Ovary (tissue), 10 donors: ENCODE measurements around the gene TSSC4. TPM values are rescaled to one million over a fixed set of nuclear protein-coding genes. Genes with fewer than 3 reads are reported as not detected.

Experiments used
- DNase-seq, 5 donors: peaks; one replicate each; pipeline ENCODE4 v3.0.0-alpha.2; 2019 to 2020
- H3K27ac ChIP-seq, 2 donors: fragments of 200-600 bp; one replicate each; pipeline versions ENCODE4 v1.5.1 to v1.8.0; 2019 to 2022
- H3K27me3 ChIP-seq: fragments of 200-600 bp; one replicate; pipeline ENCODE4 v1.8.0; 2022
- H3K36me3 ChIP-seq: fragments of 200-600 bp; sonication (generic); one replicate; pipeline ENCODE4 v1.5.1; 2019
- H3K4me1 ChIP-seq: one replicate; pipeline ENCODE4 v1.8.1; 2013; ENCODE audit warnings: mild to moderate bottlenecking, moderate library complexity; ENCODE audit not compliant: insufficient read depth
- H3K4me3 ChIP-seq: fragments of 200-600 bp; sonication (generic); one replicate; pipeline ENCODE4 v1.5.1; 2017
- H3K9me3 ChIP-seq, 2 donors: fragments of 200-600 bp in 1 of 2; sonication (generic) in 1 of 2; one replicate each; pipeline versions ENCODE4 v1.5.1 to v1.8.1; 2013 to 2019; ENCODE audit warnings: mild to moderate bottlenecking in 1 of 2, moderate library complexity in 1 of 2
- EP300 ChIP-seq: sonication (generic); formaldehyde crosslinking; IDR thresholded peaks from one replicate; pipeline ENCODE4 v1.6.1; 2017; ENCODE audit warnings: antibody characterized with exemption
- POLR2A ChIP-seq: fragments of 450-650 bp; IDR thresholded peaks from one replicate; pipeline ENCODE4 v1.6.1; 2017; ENCODE audit warnings: antibody characterized with exemption, mild to moderate bottlenecking, moderate library complexity
- WGBS, 3 donors: extraction: QIAGEN DNeasy Blood & Tissue Kit in 1 of 3; methylation state at CpG; one replicate each; pipeline versions ENCODE4 v1.1.5 to v1.1.7; 2013 to 2017; 5-methylcytosine and 5-hydroxymethylcytosine counted together
- intact Hi-C, 4 donors: fragments of 100-400 bp; cut with DNase I; formaldehyde crosslinking; loops; one replicate each; pipeline versions ENCODE4 v1.11.0 to v1.15.1; 2022 to 2023
- long read RNA-seq, 3 donors: library from polyadenylated mRNA in 2 of 3; unstranded in 2 of 3; transcript quantifications; one replicate each; pipeline ENCODE4 v2.0.0 and lab custom pipeline, GENCODE V29; 2021 to 2026
- polyA plus RNA-seq, 2 donors: library from polyadenylated mRNA; stranded (reverse); fragments of 200-250 nt in 1 of 2; fragments of 350-450 nt in 1 of 2; fragmentation: Illumina TruSeq in 1 of 2; extraction: RNeasy Lipid Tissue Mini Kit (QIAGEN cat#74804) in 1 of 2; gene quantifications; one replicate each; pipeline ENCODE4 v1.2.3, GENCODE V29; 2013 to 2014
- total RNA-seq, 7 donors: library from RNA; depleted of rRNA in 2 of 7; stranded (reverse); fragments of >200 nt in 2 of 7; fragmentation: NEBNext Ultra II Directional in 3 of 7; extraction: Animal tissue kit (Norgen Biotek cat#: 25700) in 3 of 7; gene quantifications; one replicate each; pipeline versions ENCODE4 v1.1.0 to v1.2.4, GENCODE V29; 2016 to 2023
- TF ChIP-seq, protein P1 (sequence below), 3 donors: fragments of 450-650 bp in 2 of 3; fragments of 200-600 bp in 1 of 3; IDR thresholded peaks; one replicate each; pipeline versions ENCODE4 v1.5.1 to v1.8.0; 2016 to 2022; ENCODE audit warnings: antibody characterized with exemption in 3 of 3, mild to moderate bottlenecking in 1 of 3
- donor health status: DM: no; HTN: no; CAD: no; lungs with moderate emphysema.
- donor health status: DM: no; HTN: no; CAD: no.
- donor health status: Bipolar disorder and iron deficiency.
- donor health status: DM: yes; HTN: yes; CAD: no.
- donor health status: DM: no; HTN: no; CAD: no.
- donor health status: DM: yes; HTN: yes; CAD: no.

TSSC4 gene
- total RNA-seq (10 to 100 TPM; 37.1 to 73.4 (median 49.4) TPM), polyA plus RNA-seq (10 to 100 TPM in 1 of 2 donors, 1 to 10 TPM in 1; 1.3 to 41.7 TPM)
- long read RNA-seq, donor 1, transcript TSSC4-210 (2 exons, 912 nt) = minor isoform, 31 of 357 reads
- long read RNA-seq, donor 1, transcript TSSC4-209 (3 exons, 979 nt) = minor isoform, 5 of 357 reads
- long read RNA-seq, donor 1, transcript TSSC4-201 (3 exons, 1,686 nt) = major isoform, 297 of 357 reads
- long read RNA-seq, donor 1, partial matches to known transcripts = 12 of 357 reads
- long read RNA-seq, donor 1, other reads (novel, unspliced or antisense) = 7 of 357 reads
- long read RNA-seq, donor 2, transcript TSSC4-201 (3 exons, 1,686 nt) = major isoform, 15 of 31 reads
- long read RNA-seq, donor 2, partial matches to known transcripts = 10 of 31 reads
- long read RNA-seq, donor 2, other reads (novel, unspliced or antisense) = 0 of 31 reads
- long read RNA-seq, donor 3, transcript TSSC4-201 (3 exons, 1,686 nt) = major isoform, 58 of 68 reads
- long read RNA-seq, donor 3, partial matches to known transcripts = 2 of 68 reads
- long read RNA-seq, donor 3, other reads (novel, unspliced or antisense) = 2 of 68 reads

DNA sequence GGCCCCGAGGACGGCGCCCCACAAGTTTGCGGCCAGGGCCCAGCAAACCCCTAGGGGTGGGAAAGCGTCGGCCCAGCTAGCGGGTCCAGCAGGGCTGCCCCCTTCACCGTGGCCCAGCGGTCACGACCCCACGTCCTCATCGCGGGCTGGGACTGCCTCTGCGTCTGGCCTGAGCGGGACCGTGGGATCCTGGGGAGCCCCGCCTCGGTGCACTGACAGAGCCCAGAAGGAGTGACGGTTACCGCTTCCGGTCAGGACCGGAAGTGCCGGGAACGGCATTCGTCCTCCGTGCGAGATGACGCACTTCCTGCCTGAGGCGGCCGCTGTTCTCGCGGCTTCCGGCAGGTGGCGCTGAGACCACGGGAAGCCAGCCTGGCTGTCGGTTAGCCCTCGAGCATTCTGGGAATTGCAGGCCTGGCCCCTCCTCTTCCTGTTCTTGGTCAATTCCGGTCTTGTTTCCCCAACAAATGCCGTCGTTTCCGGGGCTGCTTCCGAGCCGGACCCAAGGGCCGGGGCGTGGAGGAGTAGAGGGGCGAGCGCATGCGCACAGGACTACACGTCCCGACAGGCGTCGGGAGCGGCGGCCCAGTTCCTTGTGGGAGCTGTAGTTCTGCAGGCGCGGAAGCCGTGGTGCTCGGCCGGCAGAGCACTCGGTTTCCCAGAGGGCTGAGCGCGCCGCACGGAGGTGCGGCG lies at the start of gene TSSC4:
TSSC4 (plus strand) TSS at position 682 of the 693 bp plus-strand sequence. CDS start 1,884 bp downstream, outside the sequence.
- peaks cover 4% of the 10 kb centered on the region for H3K4me1 ChIP-seq
- intact Hi-C loops = loop anchor here in 1 of 4 donors (10.0 kb wide), 1 partner anchor 495 kb away; no protein-coding TSS in a partner anchor
- no peaks in the 10 kb centered on the region for H3K27me3 ChIP-seq
- H3K27ac ChIP-seq = peak within 1 kb of the TSS; percentile 80 to 98
- peak within 1 kb of the TSS; percentile 85 for H3K4me3 ChIP-seq
- WGBS, 3 donors = 0% methylated on average over 51 to 66 of the region's 66 CpGs
- peak; percentile 99 to 100 (median 100) for DNase-seq
- TF ChIP-seq EP300 = peak; percentile 99
- TF ChIP-seq, protein P1, sequence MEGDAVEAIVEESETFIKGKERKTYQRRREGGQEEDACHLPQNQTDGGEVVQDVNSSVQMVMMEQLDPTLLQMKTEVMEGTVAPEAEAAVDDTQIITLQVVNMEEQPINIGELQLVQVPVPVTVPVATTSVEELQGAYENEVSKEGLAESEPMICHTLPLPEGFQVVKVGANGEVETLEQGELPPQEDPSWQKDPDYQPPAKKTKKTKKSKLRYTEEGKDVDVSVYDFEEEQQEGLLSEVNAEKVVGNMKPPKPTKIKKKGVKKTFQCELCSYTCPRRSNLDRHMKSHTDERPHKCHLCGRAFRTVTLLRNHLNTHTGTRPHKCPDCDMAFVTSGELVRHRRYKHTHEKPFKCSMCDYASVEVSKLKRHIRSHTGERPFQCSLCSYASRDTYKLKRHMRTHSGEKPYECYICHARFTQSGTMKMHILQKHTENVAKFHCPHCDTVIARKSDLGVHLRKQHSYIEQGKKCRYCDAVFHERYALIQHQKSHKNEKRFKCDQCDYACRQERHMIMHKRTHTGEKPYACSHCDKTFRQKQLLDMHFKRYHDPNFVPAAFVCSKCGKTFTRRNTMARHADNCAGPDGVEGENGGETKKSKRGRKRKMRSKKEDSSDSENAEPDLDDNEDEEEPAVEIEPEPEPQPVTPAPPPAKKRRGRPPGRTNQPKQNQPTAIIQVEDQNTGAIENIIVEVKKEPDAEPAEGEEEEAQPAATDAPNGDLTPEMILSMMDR (IDR thresholded peaks at IDR 0.05) = peak; percentile 97 to 99 (median 98)
- TF ChIP-seq POLR2A = peak; percentile 98
- no peaks in the 10 kb centered on the region for H3K36me3 ChIP-seq
- H3K9me3 ChIP-seq = no peaks in the 10 kb centered on the region

DNA sequence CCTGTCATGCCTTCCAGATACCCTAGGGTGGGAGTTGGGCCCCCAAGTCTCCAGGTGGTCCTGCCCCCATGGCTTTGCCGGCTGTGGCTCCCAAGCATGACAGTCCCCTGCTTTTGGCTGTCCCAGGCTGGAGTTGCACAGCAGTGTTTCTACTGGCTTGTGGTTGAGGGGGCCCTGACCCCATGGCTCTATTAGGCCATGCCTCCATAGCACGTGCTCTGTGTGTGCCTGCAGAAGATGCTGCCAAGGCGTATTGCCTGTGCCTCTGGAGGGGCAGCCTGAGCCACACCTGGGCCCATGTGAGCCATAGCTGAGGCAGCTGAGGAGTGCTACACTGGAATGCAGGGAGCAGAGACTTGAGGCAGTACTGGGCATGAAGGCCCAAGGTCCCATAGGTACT lies 48.8 kb upstream of the TSSC4 start:
- no peaks in the 10 kb centered on the region for H3K27me3 ChIP-seq
- intact Hi-C loops = no loop called here
- no peak overlapping the region for H3K4me3 ChIP-seq
- TF ChIP-seq, protein P1 (IDR thresholded peaks at IDR 0.05) = no peak
- no peak for TF ChIP-seq POLR2A
- TF ChIP-seq EP300 = no peak
- WGBS, 3 donors = 64 to 72% (median 67%) methylated on average over 3 of the region's 3 CpGs
- no peaks in the 10 kb centered on the region for H3K36me3 ChIP-seq
- H3K27ac ChIP-seq = no peak overlapping the region
- no peaks in the 10 kb centered on the region for H3K9me3 ChIP-seq
- no peak for DNase-seq
- no peaks in the 10 kb centered on the region for H3K4me1 ChIP-seq

DNA sequence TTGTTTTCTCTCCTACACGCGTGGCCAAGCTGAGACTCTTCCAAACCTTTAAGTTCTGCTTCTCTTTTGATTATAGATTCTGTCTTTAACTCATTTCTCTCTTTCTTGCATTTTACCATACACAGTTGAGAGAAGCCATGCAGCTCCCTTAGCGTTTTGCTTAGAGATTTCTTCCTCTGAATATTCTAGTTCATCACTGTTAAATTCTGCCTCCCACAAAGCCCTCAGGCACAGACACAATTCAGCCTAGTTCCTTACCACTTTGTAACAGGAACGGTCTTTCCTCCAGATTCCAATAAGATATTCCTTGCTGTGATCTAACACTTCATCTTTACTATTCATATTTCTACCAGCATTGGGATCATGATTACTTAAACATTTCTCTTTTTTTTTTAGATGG lies 48.1 kb upstream of the TSSC4 start:
- Histone ChIP-seq H3K4me3 (no peak overlapping the region), H3K36me3 (no peaks in the 10 kb centered on the region), H3K27ac (no peak overlapping the region), H3K27me3 (no peaks in the 10 kb centered on the region), H3K4me1 (no peaks in the 10 kb centered on the region), H3K9me3 (no peaks in the 10 kb centered on the region)
- 71 to 82% (median 72%) methylated on average over 4 of the region's 4 CpGs for WGBS, 3 donors
- DNase-seq = no peak
- intact Hi-C loops = no loop called here
- TF ChIP-seq POLR2A = no peak
- TF ChIP-seq, protein P1 (IDR thresholded peaks at IDR 0.05) = no peak
- no peak for TF ChIP-seq EP300

DNA sequence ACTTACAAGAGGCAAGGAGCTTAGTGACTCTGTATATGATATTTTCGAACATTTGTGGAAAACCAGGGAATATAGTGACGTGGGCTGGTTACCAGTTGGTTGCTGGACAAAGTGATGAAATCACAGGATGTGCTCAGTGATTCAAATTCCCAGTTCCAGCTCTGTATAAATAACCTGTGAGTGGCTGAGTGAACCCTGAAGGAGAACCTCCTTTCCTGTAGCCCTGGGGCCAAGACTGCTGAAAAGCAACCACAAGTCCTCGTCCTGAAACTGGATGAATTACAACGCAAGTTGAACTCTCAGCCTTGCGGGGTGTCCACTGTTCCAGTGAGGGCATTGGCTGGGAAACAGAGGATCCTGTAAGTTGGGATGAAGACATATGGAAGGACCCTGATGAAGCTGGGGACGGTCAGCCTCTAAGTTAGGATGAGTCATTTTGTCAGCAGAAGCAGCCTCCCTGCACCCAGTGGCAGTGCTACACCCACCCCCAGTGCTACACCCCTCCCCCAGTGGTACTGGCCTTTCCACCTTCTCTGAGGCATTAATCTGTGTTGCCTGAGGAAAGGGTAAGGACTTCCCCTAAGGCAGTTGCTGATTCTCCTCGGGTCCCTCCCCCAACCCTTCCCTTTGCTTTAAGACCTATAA lies 45.4 kb upstream of the TSSC4 start:
- H3K36me3 ChIP-seq = no peaks in the 10 kb centered on the region
- WGBS, 3 donors = 77 to 80% (median 78%) methylated on average over 7 of the region's 7 CpGs
- intact Hi-C loops = no loop called here

More for the DNA sequence above, 45.4 kb upstream of the TSSC4 start:
- no peak overlapping the region for H3K4me3 ChIP-seq
- H3K27ac ChIP-seq = no peak overlapping the region
- H3K9me3 ChIP-seq = no peaks in the 10 kb centered on the region
- no peaks in the 10 kb centered on the region for H3K27me3 ChIP-seq
- DNase-seq = no peak
- TF ChIP-seq, protein P1 (IDR thresholded peaks at IDR 0.05) = no peak
- TF ChIP-seq EP300 (no peak), POLR2A (no peak)
- H3K4me1 ChIP-seq = no peaks in the 10 kb centered on the region
